Measurements from ENCODE around the gene CUX1. TPM values are rescaled to one million over a fixed set of nuclear protein-coding genes. Genes with fewer than 3 reads are reported as not detected.

Gene CUX1
- total RNA-seq, 1 experiment from 2014 or later = 39.6 TPM

GRCh38 chr7:102075553-102076135, 258.2 kb downstream of the CUX1 start:
- CTCF ChIA-PET = no interaction called here

DNA sequence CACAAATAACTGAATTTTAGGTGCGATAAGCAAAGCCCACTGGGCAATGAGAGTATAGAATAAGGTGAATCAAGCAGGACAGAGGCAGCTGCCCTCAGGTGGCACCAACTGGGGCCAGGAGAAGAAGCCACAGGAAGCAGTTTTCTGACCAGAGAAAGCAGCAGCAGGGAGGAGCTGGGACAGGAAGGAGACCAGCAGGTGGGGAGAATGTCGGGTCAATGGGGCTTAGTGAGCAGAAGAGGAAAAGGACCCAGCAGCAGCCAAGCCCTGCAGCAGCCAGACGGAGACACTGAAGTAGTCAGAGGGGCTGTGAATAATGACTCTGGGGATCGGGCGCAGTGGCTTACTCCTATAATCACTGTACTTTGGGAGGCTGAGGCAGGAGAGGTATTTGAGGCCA, 259.7 kb downstream of the CUX1 start:
- Histone ChIP-seq H3K79me2 (ENCODE audit: low read length) (no peaks in the 10 kb centered on the region), H3K9ac (ENCODE audit: low read length) (no peak overlapping the region), H3K9me2 (replicated peaks; ENCODE audit: low read length) (no peaks in the 10 kb centered on the region), H2AFZ (ENCODE audit: low read length) (no peak overlapping the region), H3K36me3 (ENCODE audit: low read depth, low read length) (peaks cover 8% of the 10 kb centered on the region), H3K9me3 (ENCODE audit: low read length) (no peaks in the 10 kb centered on the region), H3K27ac (ENCODE audit: low read length) (no peak overlapping the region), H3K4me2 (ENCODE audit: low read length) (no peak overlapping the region), H3F3A (ENCODE audit: low read length, unreplicated experiment) (no peaks in the 10 kb centered on the region), H4K20me1 (ENCODE audit: low read length) (no peaks in the 10 kb centered on the region), H3K27me3 (ENCODE audit: low read length) (no peaks in the 10 kb centered on the region), H3K4me3 (ENCODE audit: low read length) (no peak overlapping the region), H3K4me1 (ENCODE audit: insufficient read depth, low read length) (peaks cover 13% of the 10 kb centered on the region; the same call in 1 of the 2 replicates)
- no peak for TF ChIP-seq EZH2 (IDR thresholded peaks at IDR 0.05; ENCODE audit: low read length, unreplicated experiment)
- TF ChIP-seq, protein P1, sequence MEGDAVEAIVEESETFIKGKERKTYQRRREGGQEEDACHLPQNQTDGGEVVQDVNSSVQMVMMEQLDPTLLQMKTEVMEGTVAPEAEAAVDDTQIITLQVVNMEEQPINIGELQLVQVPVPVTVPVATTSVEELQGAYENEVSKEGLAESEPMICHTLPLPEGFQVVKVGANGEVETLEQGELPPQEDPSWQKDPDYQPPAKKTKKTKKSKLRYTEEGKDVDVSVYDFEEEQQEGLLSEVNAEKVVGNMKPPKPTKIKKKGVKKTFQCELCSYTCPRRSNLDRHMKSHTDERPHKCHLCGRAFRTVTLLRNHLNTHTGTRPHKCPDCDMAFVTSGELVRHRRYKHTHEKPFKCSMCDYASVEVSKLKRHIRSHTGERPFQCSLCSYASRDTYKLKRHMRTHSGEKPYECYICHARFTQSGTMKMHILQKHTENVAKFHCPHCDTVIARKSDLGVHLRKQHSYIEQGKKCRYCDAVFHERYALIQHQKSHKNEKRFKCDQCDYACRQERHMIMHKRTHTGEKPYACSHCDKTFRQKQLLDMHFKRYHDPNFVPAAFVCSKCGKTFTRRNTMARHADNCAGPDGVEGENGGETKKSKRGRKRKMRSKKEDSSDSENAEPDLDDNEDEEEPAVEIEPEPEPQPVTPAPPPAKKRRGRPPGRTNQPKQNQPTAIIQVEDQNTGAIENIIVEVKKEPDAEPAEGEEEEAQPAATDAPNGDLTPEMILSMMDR (conservative IDR thresholded peaks at IDR 0.05; ENCODE audit: low read depth, low read length) = no peak
- no peak for TF ChIP-seq EZH2phosphoT487 (IDR thresholded peaks at IDR 0.05; ENCODE audit: borderline replicate concordance, low read length)
- CTCF ChIA-PET = no interaction called here
- no peak for ATAC-seq
- no peak for DNase-seq
- no TSS peak for BruUV-seq (replicated peaks)
- POLR2A ChIA-PET (ENCODE audit: unreplicated experiment) = no interaction called here
- intact Hi-C loops (cut with micrococcal nuclease) = no loop called here

More at GRCh38 chr7:102075553-102076135, 258.2 kb downstream of the CUX1 start:
- H3F3A ChIP-seq (ENCODE audit: low read length, unreplicated experiment) = no peaks in the 10 kb centered on the region
- peaks cover 5% of the 10 kb centered on the region; the same call in 1 of the 2 replicates for H3K4me1 ChIP-seq (ENCODE audit: insufficient read depth, low read length)
- no peak for DNase-seq
- no peaks in the 10 kb centered on the region for H3K9me3 ChIP-seq (ENCODE audit: low read length)
- ATAC-seq = no peak
- POLR2A ChIA-PET (ENCODE audit: unreplicated experiment) = no interaction called here
- H3K79me2 ChIP-seq (ENCODE audit: low read length) = no peaks in the 10 kb centered on the region
- no peaks in the 10 kb centered on the region for H3K9me2 ChIP-seq (replicated peaks; ENCODE audit: low read length)
- H3K4me2 ChIP-seq (ENCODE audit: low read length) = no peak overlapping the region
- H3K9ac ChIP-seq (ENCODE audit: low read length) = no peak overlapping the region
- H2AFZ ChIP-seq (ENCODE audit: low read length) = no peak overlapping the region
- H3K27ac ChIP-seq (ENCODE audit: low read length) = no peak overlapping the region
- no TSS peak for BruUV-seq (replicated peaks)
- no peak for TF ChIP-seq EZH2 (IDR thresholded peaks at IDR 0.05; ENCODE audit: low read length, unreplicated experiment)
- TF ChIP-seq EZH2phosphoT487 (IDR thresholded peaks at IDR 0.05; ENCODE audit: borderline replicate concordance, low read length) = no peak
- TF ChIP-seq, protein P1 (conservative IDR thresholded peaks at IDR 0.05; ENCODE audit: low read depth, low read length) = no peak
- no peak overlapping the region for H3K4me3 ChIP-seq (ENCODE audit: low read length)
- no peaks in the 10 kb centered on the region for H3K27me3 ChIP-seq (ENCODE audit: low read length)
- H3K36me3 ChIP-seq (ENCODE audit: low read depth, low read length) = peaks cover 8% of the 10 kb centered on the region
- no peaks in the 10 kb centered on the region for H4K20me1 ChIP-seq (ENCODE audit: low read length)
- intact Hi-C loops (cut with micrococcal nuclease) = no loop called here

- Histone ChIP-seq H3K4me2 (ENCODE audit: low read length) (no peak overlapping the region), H3K9ac (ENCODE audit: low read length) (no peak overlapping the region), H3K4me3 (ENCODE audit: low read length) (no peak overlapping the region), H3F3A (ENCODE audit: low read length, unreplicated experiment) (no peaks in the 10 kb centered on the region), H3K79me2 (ENCODE audit: low read length) (no peaks in the 10 kb centered on the region), H3K9me2 (replicated peaks; ENCODE audit: low read length) (no peaks in the 10 kb centered on the region), H3K27ac (ENCODE audit: low read length) (no peak overlapping the region), H3K27me3 (ENCODE audit: low read length) (no peaks in the 10 kb centered on the region), H3K4me1 (ENCODE audit: insufficient read depth, low read length) (peaks cover 25% of the 10 kb centered on the region; the same call in 1 of the 2 replicates), H3K36me3 (ENCODE audit: low read depth, low read length) (peaks cover 10% of the 10 kb centered on the region), H4K20me1 (ENCODE audit: low read length) (no peaks in the 10 kb centered on the region), H2AFZ (ENCODE audit: low read length) (no peak overlapping the region), H3K9me3 (ENCODE audit: low read length) (no peaks in the 10 kb centered on the region)
- DNase-seq = no peak
- intact Hi-C loops (cut with micrococcal nuclease) = no loop called here
- POLR2A ChIA-PET (ENCODE audit: unreplicated experiment) = no interaction called here
- TF ChIP-seq, protein P1 (conservative IDR thresholded peaks at IDR 0.05; ENCODE audit: low read depth, low read length) = no peak
- TF ChIP-seq EZH2 (IDR thresholded peaks at IDR 0.05; ENCODE audit: low read length, unreplicated experiment) = no peak
- CTCF ChIA-PET = no interaction called here
- no peak for ATAC-seq
- BruUV-seq (replicated peaks) = no TSS peak
Measured at GRCh38 chr7:102079140-102080018, 262.0 kb downstream of the CUX1 start.
